ENCODE data around the gene ADARB1. TPM values are rescaled to one million over a fixed set of nuclear protein-coding genes. Genes with fewer than 3 reads are reported as not detected.

Gene ADARB1
- total and polyA plus RNA-seq, 2 donors (not counting 1 experiment from before 2014, with no cell fraction given): 17.1 to 33.3 TPM

GRCh38 chr21:45248301-45248892, 174.0 kb downstream of the ADARB1 start:
- H3K27me3 Mint-ChIP-seq: peaks cover 18% of the 10 kb centered on the region
- CTCF ChIA-PET: no interaction called here
- Histone ChIP-seq H3K27me3 (replicated peaks in 1 of 4; ENCODE audit: control extremely low read depth in 1 of 4, control insufficient read depth in 3 of 4, insufficient read depth in 4 of 4, low read length in 3 of 4) (peaks cover 0 to 5% (median 2%) of the 10 kb centered on the region in 4 experiments), H3K4me1 (ENCODE audit: control insufficient read depth in 2 of 2, insufficient read depth in 2 of 2, low read length in 2 of 2) (no peaks in the 10 kb centered on the region), H3K79me2 (ENCODE audit: control insufficient read depth, insufficient read depth, low read length) (no peaks in the 10 kb centered on the region), H4K20me1 (ENCODE audit: control insufficient read depth, insufficient read depth, low read length, poor library complexity, severe bottlenecking) (no peaks in the 10 kb centered on the region), H3K36me3 (replicated peaks in 1 of 2; ENCODE audit: control extremely low read depth in 1 of 2, control insufficient read depth in 1 of 2, extremely low read depth in 1 of 2, insufficient read depth in 2 of 2, low read length in 1 of 2) (no peaks in the 10 kb centered on the region), H3K4me3 (ENCODE audit: control extremely low read depth in 1 of 5, extremely low read depth in 1 of 5, insufficient read depth in 1 of 5, low read depth in 2 of 5, low read length in 4 of 5) (no peak overlapping the region), H3K4me2 (replicated peaks; ENCODE audit: low read depth, low read length, poor library complexity, severe bottlenecking) (no peak overlapping the region), H2AFZ (ENCODE audit: insufficient read depth, low read depth, low read length, poor library complexity, severe bottlenecking) (no peak overlapping the region), H3K9ac (ENCODE audit: low read length) (no peak overlapping the region), H3K9me3 (ENCODE audit: control extremely low read depth in 1 of 3, control insufficient read depth in 2 of 3, insufficient read depth in 1 of 3, low read length in 2 of 3) (peaks cover 0 to 11% (median 3%) of the 10 kb centered on the region in 3 donors), H3K27ac (ENCODE audit: low read length in 2 of 2) (no peak overlapping the region)
- H3K27ac Mint-ChIP-seq: no peak overlapping the region
- TF ChIP-seq EZH2 (IDR thresholded peaks at IDR 0.05; ENCODE audit: borderline replicate concordance, insufficient read depth, low read depth, low read length, poor library complexity, severe bottlenecking): no peak
- TF ChIP-seq CTCF (IDR thresholded peaks at IDR 0.05): no peak
- no peaks in the 10 kb centered on the region for H3K4me1 Mint-ChIP-seq
- POLR2A ChIA-PET: no interaction called here
- H3K4me3 Mint-ChIP-seq: no peak overlapping the region
- DNase-seq (no peak), ATAC-seq (ENCODE audit: low read depth) (no peak)
- 82% methylated on average over 10 of the region's 13 CpGs for WGBS (ENCODE audit: insufficient coverage)
- H3K9me3 Mint-ChIP-seq (ENCODE audit: insufficient read depth): no peaks in the 10 kb centered on the region
- intact Hi-C loops (cut with micrococcal nuclease): no loop called here

- H3K27me3 Mint-ChIP-seq: peaks cover 12% of the 10 kb centered on the region
- Histone ChIP-seq H4K20me1 (ENCODE audit: control insufficient read depth, insufficient read depth, low read length, poor library complexity, severe bottlenecking) (no peaks in the 10 kb centered on the region), H3K4me1 (ENCODE audit: control insufficient read depth in 2 of 2, insufficient read depth in 2 of 2, low read length in 2 of 2) (no peaks in the 10 kb centered on the region), H3K4me2 (replicated peaks; ENCODE audit: low read depth, low read length, poor library complexity, severe bottlenecking) (no peak overlapping the region), H3K27me3 (replicated peaks in 1 of 4; ENCODE audit: control extremely low read depth in 1 of 4, control insufficient read depth in 3 of 4, insufficient read depth in 4 of 4, low read length in 3 of 4) (peaks cover 0 to 5% (median 2%) of the 10 kb centered on the region in 4 experiments), H3K9ac (ENCODE audit: low read length) (no peak overlapping the region), H3K36me3 (replicated peaks in 1 of 2; ENCODE audit: control extremely low read depth in 1 of 2, control insufficient read depth in 1 of 2, extremely low read depth in 1 of 2, insufficient read depth in 2 of 2, low read length in 1 of 2) (no peaks in the 10 kb centered on the region), H3K79me2 (ENCODE audit: control insufficient read depth, insufficient read depth, low read length) (no peaks in the 10 kb centered on the region), H2AFZ (ENCODE audit: insufficient read depth, low read depth, low read length, poor library complexity, severe bottlenecking) (no peak overlapping the region), H3K9me3 (ENCODE audit: control extremely low read depth in 1 of 3, control insufficient read depth in 2 of 3, insufficient read depth in 1 of 3, low read length in 2 of 3) (peaks cover 0 to 14% (median 0%) of the 10 kb centered on the region in 3 donors), H3K4me3 (ENCODE audit: control extremely low read depth in 1 of 5, extremely low read depth in 1 of 5, insufficient read depth in 1 of 5, low read depth in 2 of 5, low read length in 4 of 5) (no peak overlapping the region), H3K27ac (ENCODE audit: low read length in 2 of 2) (no peak overlapping the region)
- ChIA-PET CTCF (no interaction called here), POLR2A (no interaction called here)
- no peaks in the 10 kb centered on the region for H3K9me3 Mint-ChIP-seq (ENCODE audit: insufficient read depth)
- TF ChIP-seq CTCF (IDR thresholded peaks at IDR 0.05) (no peak), EZH2 (IDR thresholded peaks at IDR 0.05; ENCODE audit: borderline replicate concordance, insufficient read depth, low read depth, low read length, poor library complexity, severe bottlenecking) (no peak)
- intact Hi-C loops (cut with micrococcal nuclease): no loop called here
- WGBS (ENCODE audit: insufficient coverage): 64% methylated on average over 9 of the region's 14 CpGs
- no peak for DNase-seq
- H3K27ac Mint-ChIP-seq: no peak overlapping the region
- no peaks in the 10 kb centered on the region for H3K4me1 Mint-ChIP-seq
- ATAC-seq (ENCODE audit: low read depth): no peak
- H3K4me3 Mint-ChIP-seq: no peak overlapping the region
Observed at GRCh38 chr21:45248893-45249381, 174.6 kb downstream of the ADARB1 start.

Data from B cell (primary cell).